Panc1 (cell line): ENCODE results near the gene MAP9. TPM values are rescaled to one million over a fixed set of nuclear protein-coding genes. Genes with fewer than 3 reads are reported as not detected.

ENCODE experiments used
- ATAC-seq: fragments of 200-7000 bp; cut with Tn5 transposase; 2 replicates; pipeline ENCODE4 v1.9.1; 2020; ENCODE audit warnings: mild to moderate bottlenecking, moderate library complexity
- BruUV-seq: library from RNA; stranded (reverse); fragments of 400-500 nt; replicated peaks from 2 replicates; lab custom pipeline; 2021; lab: Mats Ljungman, UMichigan
- CTCF ChIA-PET: fragments of 300-600 bp; sonication (Branson Sonifier 250); formaldehyde crosslinking; loops from one replicate; lab custom pipeline; 2022; ENCODE audit warnings: antibody characterized with exemption; lab: Charles Lee
- POLR2A ChIA-PET: fragments of 300-600 bp; sonication (Branson Sonifier 250); formaldehyde crosslinking; loops from one replicate; lab custom pipeline; 2022; ENCODE audit warnings: antibody characterized with exemption; lab: Charles Lee
- DNase-seq: peaks from one replicate; pipeline ENCODE4 v3.0.0-alpha.2; 2010; ENCODE audit warnings: low read depth, low spot score
- H3K27ac ChIP-seq: 2 replicates; pipeline ENCODE4 v1.5.1; 2011; ENCODE audit warnings: mild to moderate bottlenecking, low read length, inconsistent platforms
- H3K27me3 ChIP-seq: fragments of 200-500 bp; sonication (Bioruptor generic); 2 replicates; pipeline ENCODE4 v1.6.0; 2014; ENCODE audit warnings: low read length, inconsistent platforms; ENCODE audit not compliant: control insufficient read depth, insufficient read depth
- H3K36me3 ChIP-seq: fragments of 200-500 bp; sonication (Bioruptor generic); 2 replicates; pipeline ENCODE4 v1.5.1; 2014; ENCODE audit warnings: inconsistent platforms, mild to moderate bottlenecking, low read length, moderate library complexity; ENCODE audit not compliant: control insufficient read depth, insufficient read depth
- H3K4me1 ChIP-seq: 2 replicates; pipeline ENCODE4 v1.5.1; 2011; ENCODE audit warnings: inconsistent platforms, mild to moderate bottlenecking, low read length, moderate library complexity; ENCODE audit not compliant: control insufficient read depth, insufficient read depth
- H3K4me3 ChIP-seq, 2 experiments: 2 replicates each; pipeline ENCODE4 v1.5.1; 2011 to 2012; ENCODE audit warnings: low read depth in 2 of 2, low read length in 2 of 2, mild to moderate bottlenecking in 2 of 2, inconsistent platforms in 1 of 2, moderate library complexity in 1 of 2
- H3K9me3 ChIP-seq: fragments of 200-500 bp; sonication (Bioruptor generic); 2 replicates; pipeline ENCODE4 v1.5.1; 2014; ENCODE audit warnings: low read depth, mild to moderate bottlenecking, inconsistent platforms, low read length, moderate library complexity; ENCODE audit not compliant: control insufficient read depth, insufficient read depth
- CTCF ChIP-seq: fragments of 450-650 bp; IDR thresholded peaks from 2 replicates; pipeline ENCODE4 v1.5.1; 2017; ENCODE audit warnings: mild to moderate bottlenecking
- POLR2AphosphoS5 ChIP-seq: IDR thresholded peaks from 2 replicates; pipeline ENCODE4 v1.6.1; 2012; ENCODE audit warnings: mild to moderate bottlenecking, low read depth, low read length, moderate library complexity
- REST ChIP-seq, 2 experiments: IDR thresholded peaks; 2 replicates each; pipeline ENCODE4 v1.6.1; 2011 to 2012; ENCODE audit warnings: low read depth in 2 of 2, control low read depth in 1 of 2, low read length in 1 of 2, mild to moderate bottlenecking in 1 of 2, moderate library complexity in 1 of 2; ENCODE audit not compliant: insufficient read depth in 1 of 2
- SIN3A ChIP-seq: IDR thresholded peaks from 2 replicates; pipeline ENCODE4 v1.6.1; 2012; ENCODE audit warnings: low read depth, mild to moderate bottlenecking, low read length, moderate library complexity, borderline replicate concordance; ENCODE audit not compliant: insufficient read depth
- TCF7L2 ChIP-seq: IDR thresholded peaks from 2 replicates; pipeline ENCODE4 v1.6.1; 2011; ENCODE audit warnings: mild to moderate bottlenecking, low read depth, low read length, inconsistent platforms
- in situ Hi-C: cut with HindIII; loops from 2 replicates; pipeline ENCODE4 v1.10.0; 2016; ENCODE audit warnings: low sequenced_read_pairs, low pct_unique_long_range_greater_than_20kb
- intact Hi-C: fragments of 100-400 bp; cut with micrococcal nuclease; formaldehyde crosslinking; loops from one replicate; pipeline ENCODE4 v1.10.0; 2022; ENCODE audit not compliant: unreplicated experiment
- total RNA-seq: library from RNA; stranded (reverse); gene quantifications from one replicate; pipeline ENCODE4 v1.2.1, GENCODE V29; 2021; ENCODE audit not compliant: unreplicated experiment

MAP9 gene
- total RNA-seq, 1 experiment from 2014 or later, result 9.8 TPM

DNA sequence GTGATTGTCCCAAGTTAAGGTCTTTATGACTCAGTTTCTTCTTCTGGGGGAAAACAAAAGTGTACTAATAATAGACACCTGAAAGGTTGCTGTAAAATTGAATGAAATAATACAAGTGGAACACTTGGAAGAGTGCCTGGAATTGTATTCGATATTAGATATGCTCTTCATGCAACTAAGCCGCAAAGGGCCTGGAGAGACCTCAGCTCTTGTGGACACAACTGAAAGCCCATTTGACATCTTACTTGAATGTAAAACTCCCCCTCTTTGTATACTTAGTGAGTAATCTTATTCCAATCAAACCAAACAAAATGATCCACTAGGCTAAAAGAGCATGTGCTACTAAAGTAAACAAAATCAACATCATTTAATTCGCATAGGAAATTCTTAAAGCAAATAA is 511 bp upstream of the MAP9 start:
- intact Hi-C loops, result no loop called here
- ChIA-PET CTCF (interaction anchor here (0.6 kb wide), 1 partner anchor 247 kb away, joined by 3 read pairs; no protein-coding TSS in a partner anchor), POLR2A (no interaction called here)
- in situ Hi-C loops, result no loop called here
- DNase-seq, result no peak
- ATAC-seq, result peak; percentile 40
- no peaks in the 10 kb centered on the region for H3K27me3 ChIP-seq
- H3K4me1 ChIP-seq, result no peaks in the 10 kb centered on the region; the same call in 1 of the 2 replicates
- TF ChIP-seq POLR2AphosphoS5 (no peak), REST (IDR thresholded peaks at IDR 0.05; ENCODE audit: insufficient read depth in 1 of 2, low read depth in 2 of 2, low read length in 1 of 2) (no peak), SIN3A (no peak), CTCF (no peak), TCF7L2 (no peak)
- H3K27ac ChIP-seq, result peak overlapping the region; percentile 70
- BruUV-seq, result no TSS peak
- peak overlapping the region; percentile 68 to 89 for H3K4me3 ChIP-seq
- no peaks in the 10 kb centered on the region for H3K36me3 ChIP-seq
- H3K9me3 ChIP-seq, result no peaks in the 10 kb centered on the region

GRCh38 chr4:155371432-155372043 is 5.2 kb downstream of the MAP9 start:
- no peak for ATAC-seq
- TF ChIP-seq CTCF, result peak; percentile 19; the same call in 1 of the 2 replicates
- TF ChIP-seq TCF7L2, result no peak
- no peaks in the 10 kb centered on the region for H3K27me3 ChIP-seq
- BruUV-seq, result no TSS peak
- H3K9me3 ChIP-seq, result no peaks in the 10 kb centered on the region
- in situ Hi-C loops (no loop called here), intact Hi-C loops (loop anchor here (2.0 kb wide), 1 partner anchor 565 kb away; no protein-coding TSS in a partner anchor)
- POLR2A ChIA-PET, result no interaction called here
- H3K27ac ChIP-seq, result no peak overlapping the region
- CTCF ChIA-PET, result no interaction called here
- H3K36me3 ChIP-seq, result no peaks in the 10 kb centered on the region
- H3K4me3 ChIP-seq, result no peak overlapping the region
- no peaks in the 10 kb centered on the region; the same call in 1 of the 2 replicates for H3K4me1 ChIP-seq
- no peak for DNase-seq
